Measurements from ENCODE around the gene PRPS2. TPM values are rescaled to one million over a fixed set of nuclear protein-coding genes. Genes with fewer than 3 reads are reported as not detected.

PRPS2 gene
- total and polyA plus RNA-seq, 2 of the 13 experiments (the other 11 are each of a cell fraction or from before 2014, with no cell fraction given) = 10.6 to 24.4 TPM

DNA sequence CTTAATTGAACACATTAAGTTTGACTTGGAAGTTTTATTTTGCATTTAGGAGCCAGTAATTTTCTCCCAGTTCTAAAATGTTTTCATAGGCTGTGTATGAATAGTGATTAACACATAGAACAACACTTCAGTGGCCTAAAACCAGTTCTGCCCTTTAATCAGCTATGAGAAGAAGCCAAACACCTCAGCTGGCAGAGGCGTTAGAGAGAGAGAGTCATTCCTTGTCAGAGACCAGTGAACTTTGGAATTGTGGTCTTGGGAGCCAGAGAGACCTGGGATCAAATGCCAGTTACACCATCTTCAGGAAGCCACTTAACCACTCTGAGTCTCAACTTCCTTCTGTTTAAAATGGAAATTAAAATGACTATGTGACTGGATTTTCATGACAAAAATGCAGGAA is 39.3 kb upstream of the PRPS2 start (continued):
- TF ChIP-seq ELF4 (CRISPR knock-in tag; IDR thresholded peaks at IDR 0.05; ENCODE audit: borderline replicate concordance) (no peak), ZNF354B (CRISPR knock-in tag; IDR thresholded peaks at IDR 0.05) (no peak), ZSCAN5A (CRISPR knock-in tag; IDR thresholded peaks at IDR 0.05; ENCODE audit: borderline replicate concordance) (no peak), ZNF296 (CRISPR knock-in tag; conservative IDR thresholded peaks at IDR 0.05) (no peak), POGZ (CRISPR knock-in tag; IDR thresholded peaks at IDR 0.05) (no peak), STAT5B (CRISPR knock-in tag; IDR thresholded peaks at IDR 0.05) (no peak), ZBTB7A (CRISPR knock-in tag; IDR thresholded peaks at IDR 0.05) (no peak), ZSCAN29 (CRISPR knock-in tag; conservative IDR thresholded peaks at IDR 0.05) (no peak), MATR3 (CRISPR knock-in tag; IDR thresholded peaks at IDR 0.05) (no peak), ZNF230 (CRISPR knock-in tag; IDR thresholded peaks at IDR 0.05) (no peak), RCOR2 (CRISPR knock-in tag; IDR thresholded peaks at IDR 0.05) (no peak)
- TF ChIP-seq, protein P1, sequence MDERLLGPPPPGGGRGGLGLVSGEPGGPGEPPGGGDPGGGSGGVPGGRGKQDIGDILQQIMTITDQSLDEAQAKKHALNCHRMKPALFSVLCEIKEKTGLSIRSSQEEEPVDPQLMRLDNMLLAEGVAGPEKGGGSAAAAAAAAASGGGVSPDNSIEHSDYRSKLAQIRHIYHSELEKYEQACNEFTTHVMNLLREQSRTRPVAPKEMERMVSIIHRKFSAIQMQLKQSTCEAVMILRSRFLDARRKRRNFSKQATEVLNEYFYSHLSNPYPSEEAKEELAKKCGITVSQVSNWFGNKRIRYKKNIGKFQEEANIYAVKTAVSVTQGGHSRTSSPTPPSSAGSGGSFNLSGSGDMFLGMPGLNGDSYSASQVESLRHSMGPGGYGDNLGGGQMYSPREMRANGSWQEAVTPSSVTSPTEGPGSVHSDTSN (CRISPR knock-in tag; IDR thresholded peaks at IDR 0.05) = no peak

- 19% methylated on average over 2 of the region's 2 CpGs for WGBS (ENCODE audit: low lambda C conversion rate)
- no peak overlapping the region for H2AFZ ChIP-seq (ENCODE audit: low read length)
- no peak overlapping the region for H3K27ac ChIP-seq (ENCODE audit: extremely low read length, insufficient read depth, low read length)
- intact Hi-C loops (cut with micrococcal nuclease; ENCODE audit: unreplicated experiment) = no loop called here
- H3K36me3 ChIP-seq (replicated peaks in 1 of 2; ENCODE audit: control insufficient read depth in 1 of 2, insufficient read depth in 2 of 2, low read length in 2 of 2) = no peaks in the 10 kb centered on the region
- POLR2A ChIA-PET = no interaction called here
- no peak for FAIRE-seq
- CTCF ChIA-PET (ENCODE audit: low intra/inter-chr PET ratio, low total read pairs) = no interaction called here
- BruUV-seq (replicated peaks) = no TSS peak
- no peaks in the 10 kb centered on the region for H4K20me1 ChIP-seq (ENCODE audit: insufficient read depth, low read length)
- no peaks in the 10 kb centered on the region for H3K4me1 ChIP-seq (ENCODE audit: insufficient read depth, low read length)
- ATAC-seq = no peak
- no peaks in the 10 kb centered on the region for H3K79me2 ChIP-seq (ENCODE audit: insufficient read depth, low read length)
- H3K27me3 ChIP-seq (ENCODE audit: control insufficient read depth in 1 of 2, insufficient read depth in 2 of 2, low read length in 2 of 2) = no peaks in the 10 kb centered on the region
- no peak overlapping the region for H3K4me2 ChIP-seq (ENCODE audit: low read depth, low read length)
- no peaks in the 10 kb centered on the region for H3K9me3 ChIP-seq (ENCODE audit: low read length)
- no peak overlapping the region for H3K4me3 ChIP-seq (replicated peaks in 1 of 3; ENCODE audit: insufficient read depth in 1 of 3, low read depth in 2 of 3, low read length in 3 of 3)
- no peak overlapping the region for H3K9ac ChIP-seq (ENCODE audit: insufficient read depth, low read depth, low read length)
- in situ Hi-C loops (cut with HindIII; ENCODE audit: extremely low pct_ligation_motif_present, low pct_unique_long_range_greater_than_20kb) = no loop called here
- DNase-seq (ENCODE audit: low spot score) = no peak
- TF ChIP-seq ZNF558 (CRISPR knock-in tag; IDR thresholded peaks at IDR 0.05; ENCODE audit: borderline replicate concordance) = no peak
- no peak for TF ChIP-seq TRIM24 (CRISPR knock-in tag; IDR thresholded peaks at IDR 0.05)
- no peak for TF ChIP-seq ZNF407 (CRISPR knock-in tag; IDR thresholded peaks at IDR 0.05; ENCODE audit: not compliant biosample characterization)
These were observed 37.8 kb upstream of the PRPS2 start for GRCh38 chrX:12753366-12753765.

Data from HepG2 (cell line).